Gastroesophageal sphincter (tissue), 4 donors: Measurements from ENCODE around the gene TMTC4. TPM values are rescaled to one million over a fixed set of nuclear protein-coding genes. Genes with fewer than 3 reads are reported as not detected.

ENCODE experiments used
- ATAC-seq: fragments of 150-250 bp; one replicate; pipeline ENCODE4 v1.9.1; 2016; ENCODE audit warnings: mild to moderate bottlenecking, moderate library complexity
- H3K27ac ChIP-seq, 4 donors: fragments of 200-600 bp; sonication (generic) in 3 of 4; 1 replicate in 3 of 4; 2 replicates in 1 of 4; pipeline ENCODE4 v1.5.1; 2016 to 2019
- H3K27me3 ChIP-seq: fragments of 200-600 bp; sonication (generic); one replicate; pipeline ENCODE4 v1.5.1; 2019
- H3K36me3 ChIP-seq, 2 donors: fragments of 200-600 bp; sonication (generic); one replicate each; pipeline ENCODE4 v1.5.1; 2019; ENCODE audit warnings: control low read depth in 1 of 2
- H3K4me1 ChIP-seq, 3 donors: fragments of 200-600 bp; sonication (generic); 1 replicate in 2 of 3; 2 replicates in 1 of 3; pipeline ENCODE4 v1.5.1; 2016 to 2019; ENCODE audit warnings: control low read depth in 2 of 3
- H3K4me3 ChIP-seq, 2 donors: fragments of 200-600 bp; sonication (generic); one replicate each; pipeline ENCODE4 v1.5.1; 2019; ENCODE audit warnings: mild to moderate bottlenecking in 1 of 2, moderate library complexity in 1 of 2
- H3K9me3 ChIP-seq, 3 donors: fragments of 200-600 bp; sonication (generic); one replicate each; pipeline ENCODE4 v1.5.1; 2017 to 2019; ENCODE audit warnings: control low read depth in 2 of 3
- CTCF ChIP-seq, 4 experiments: fragments of 200-600 bp in 2 of 4; fragments of 450-650 bp in 2 of 4; sonication (generic) in 1 of 4; IDR thresholded peaks; one replicate each; pipeline ENCODE4 v1.5.1; 2017 to 2019; ENCODE audit warnings: antibody characterized with exemption in 4 of 4, mild to moderate bottlenecking in 2 of 4, moderate library complexity in 2 of 4
- EP300 ChIP-seq: sonication (generic); formaldehyde crosslinking; IDR thresholded peaks from one replicate; pipeline ENCODE4 v1.6.1; 2017; ENCODE audit warnings: antibody characterized with exemption, mild to moderate bottlenecking
- POLR2A ChIP-seq, 2 donors: fragments of 450-650 bp; IDR thresholded peaks; one replicate each; pipeline ENCODE4 v1.6.1; 2017; ENCODE audit warnings: antibody characterized with exemption in 2 of 2, mild to moderate bottlenecking in 2 of 2, moderate library complexity in 1 of 2
- POLR2AphosphoS5 ChIP-seq: sonication (generic); formaldehyde crosslinking; IDR thresholded peaks from one replicate; pipeline ENCODE4 v1.6.1; 2017; ENCODE audit warnings: antibody characterized with exemption
- WGBS, 2 donors: methylation state at CpG; one replicate each; pipeline ENCODE4 v1.1.5; 2018; ENCODE audit warnings: low coverage in 1 of 2; 5-methylcytosine and 5-hydroxymethylcytosine counted together
- total RNA-seq, 4 donors: library from RNA; depleted of rRNA; stranded (reverse); fragments of >200 nt; gene quantifications; one replicate each; pipeline ENCODE4 v1.1.0, GENCODE V29; 2016

The TMTC4 gene
- total RNA-seq, 4 donors from 2014 or later, result 7.0 to 15.3 (median 10.0) TPM

- 41 to 50% methylated on average over 2 of the region's 2 CpGs for WGBS, 2 donors
- ATAC-seq, result no peak
- H3K27me3 ChIP-seq, result no peaks in the 10 kb centered on the region
- no peaks in the 10 kb centered on the region for H3K9me3 ChIP-seq
- no peak overlapping the region for H3K27ac ChIP-seq
- no peaks in the 10 kb centered on the region for H3K36me3 ChIP-seq
- H3K4me1 ChIP-seq, result no peaks in the 10 kb centered on the region
- H3K4me3 ChIP-seq, result no peak overlapping the region
- no peak for TF ChIP-seq POLR2A (IDR thresholded peaks at IDR 0.05)
- no peak for TF ChIP-seq POLR2AphosphoS5
- TF ChIP-seq EP300, result no peak
- peak; percentile 38 to 67 (median 59) for TF ChIP-seq CTCF (IDR thresholded peaks at IDR 0.05)
These were observed 101.5 kb downstream of the TMTC4 start for GRCh38 chr13:100573121-100573520.

GRCh38 chr13:100566543-100566942, 108.1 kb downstream of the TMTC4 start:
- Histone ChIP-seq H3K36me3 (no peaks in the 10 kb centered on the region), H3K27ac (no peak overlapping the region), H3K4me1 (no peaks in the 10 kb centered on the region), H3K27me3 (no peaks in the 10 kb centered on the region), H3K4me3 (no peak overlapping the region), H3K9me3 (peaks cover 0 to 11% (median 0%) of the 10 kb centered on the region in 3 donors)
- no peak for ATAC-seq
- WGBS, 2 donors, result 83 to 93% methylated on average over 2 of the region's 6 CpGs
- TF ChIP-seq EP300 (no peak), CTCF (IDR thresholded peaks at IDR 0.05) (no peak)

- H3K36me3 ChIP-seq, result no peaks in the 10 kb centered on the region
- no peak overlapping the region for H3K27ac ChIP-seq
- peaks cover 0 to 11% (median 0%) of the 10 kb centered on the region in 3 donors for H3K9me3 ChIP-seq
- TF ChIP-seq EP300, result no peak
- TF ChIP-seq POLR2A (IDR thresholded peaks at IDR 0.05), result no peak
- TF ChIP-seq POLR2AphosphoS5, result no peak
- TF ChIP-seq CTCF (IDR thresholded peaks at IDR 0.05), result no peak
- ATAC-seq, result no peak
- no peaks in the 10 kb centered on the region for H3K4me1 ChIP-seq
- H3K27me3 ChIP-seq, result no peaks in the 10 kb centered on the region
- 58 to 61% methylated on average over 7 to 8 of the region's 8 CpGs for WGBS, 2 donors
- no peak overlapping the region for H3K4me3 ChIP-seq
These were observed 109.3 kb downstream of the TMTC4 start for GRCh38 chr13:100565286-100565685.

- Histone ChIP-seq H3K36me3 (no peaks in the 10 kb centered on the region), H3K27ac (no peak overlapping the region), H3K4me3 (no peak overlapping the region), H3K4me1 (no peaks in the 10 kb centered on the region), H3K9me3 (peaks cover 0 to 11% (median 0%) of the 10 kb centered on the region in 3 donors), H3K27me3 (no peaks in the 10 kb centered on the region)
- TF ChIP-seq POLR2AphosphoS5 (no peak), CTCF (IDR thresholded peaks at IDR 0.05) (no peak), EP300 (no peak), POLR2A (IDR thresholded peaks at IDR 0.05) (no peak)
- 84 to 92% methylated on average over 10 of the region's 13 CpGs for WGBS, 2 donors
- ATAC-seq, result no peak
These were observed 110.0 kb downstream of the TMTC4 start for GRCh38 chr13:100564444-100565223.

- no peaks in the 10 kb centered on the region for H3K36me3 ChIP-seq
These were observed 110.8 kb downstream of the TMTC4 start for GRCh38 chr13:100563779-100564178.

More at GRCh38 chr13:100563779-100564178, 110.8 kb downstream of the TMTC4 start:
- peaks cover 0 to 11% (median 0%) of the 10 kb centered on the region in 3 donors for H3K9me3 ChIP-seq
- TF ChIP-seq POLR2A (IDR thresholded peaks at IDR 0.05), result no peak
- TF ChIP-seq CTCF (IDR thresholded peaks at IDR 0.05), result no peak
- no peak for TF ChIP-seq POLR2AphosphoS5
- TF ChIP-seq EP300, result no peak
- H3K27ac ChIP-seq, result no peak overlapping the region
- WGBS, 2 donors, result 83 to 96% methylated on average over 4 to 7 of the region's 7 CpGs
- H3K4me1 ChIP-seq, result no peaks in the 10 kb centered on the region
- no peaks in the 10 kb centered on the region for H3K27me3 ChIP-seq
- H3K4me3 ChIP-seq, result no peak overlapping the region
- no peak for ATAC-seq
